Small intestine (tissue), 7 donors: ENCODE results near the gene ARHGAP42. TPM values are rescaled to one million over a fixed set of nuclear protein-coding genes. Genes with fewer than 3 reads are reported as not detected.
A peak's percentile ranks its signal among the peaks of the same experiment; 100 is the strongest.

ENCODE experiments used
- DNase-seq, 2 donors: peaks; one replicate each; pipeline versions ENCODE4 v3.0.0 to v3.0.0-alpha.2; 2013
- FAIRE-seq: peaks from 2 replicates; lab custom pipeline; 2012; peaks lifted over from hg19 to GRCh38; lab: Jason Lieb, UNC
- H3K27ac ChIP-seq, 3 donors: one replicate each; pipeline ENCODE4 v1.5.1; 2013; ENCODE audit warnings: low read length in 2 of 3, mild to moderate bottlenecking in 2 of 3, control low read depth in 1 of 3, inconsistent platforms in 1 of 3, low read depth in 1 of 3, moderate library complexity in 1 of 3
- H3K27me3 ChIP-seq, 3 donors: one replicate each; pipeline ENCODE4 v1.6.1; 2013; ENCODE audit warnings: low read length in 3 of 3, inconsistent platforms in 1 of 3; ENCODE audit not compliant: control insufficient read depth in 3 of 3, insufficient read depth in 3 of 3
- H3K36me3 ChIP-seq, 3 donors: one replicate each; pipeline ENCODE4 v1.6.1; 2013; ENCODE audit warnings: low read length in 3 of 3, inconsistent platforms in 1 of 3, low read depth in 1 of 3, mild to moderate bottlenecking in 1 of 3, moderate library complexity in 1 of 3; ENCODE audit not compliant: control insufficient read depth in 3 of 3, insufficient read depth in 2 of 3
- H3K4me1 ChIP-seq, 3 donors: one replicate each; pipeline ENCODE4 v1.6.1; 2013; ENCODE audit warnings: low read length in 2 of 3, inconsistent platforms in 1 of 3, low read depth in 1 of 3, mild to moderate bottlenecking in 1 of 3, moderate library complexity in 1 of 3; ENCODE audit not compliant: control insufficient read depth in 3 of 3, insufficient read depth in 2 of 3
- H3K4me3 ChIP-seq, 3 donors: one replicate each; pipeline ENCODE4 v1.5.1; 2013; ENCODE audit warnings: low read length in 3 of 3, control low read depth in 1 of 3, inconsistent platforms in 1 of 3, low read depth in 1 of 3, mild to moderate bottlenecking in 1 of 3, moderate library complexity in 1 of 3
- H3K9me3 ChIP-seq, 2 donors: one replicate each; pipeline ENCODE4 v1.6.1; 2013; ENCODE audit warnings: low read depth in 1 of 2, low read length in 1 of 2; ENCODE audit not compliant: control insufficient read depth in 2 of 2, insufficient read depth in 1 of 2
- WGBS, 3 donors: extraction: QIAGEN DNeasy Blood & Tissue Kit; methylation state at CpG; one replicate each; pipeline ENCODE4 v1.1.7; 2013; 5-methylcytosine and 5-hydroxymethylcytosine counted together
- polyA plus RNA-seq, 4 donors: library from polyadenylated mRNA; stranded (reverse) in 3 of 4; unstranded in 1 of 4; fragments of 200-250 nt in 3 of 4; fragments of 120-200 nt in 1 of 4; gene quantifications; one replicate each; pipeline versions ENCODE4 v1.2.1 to v1.2.3, GENCODE V29; 2013
- donor health status: healthy with polysubstance abuse.
- donor health status: control.
- donor health status: control.
- donor health status: Bipolar disorder and iron deficiency.
- donor health status: healthy.

Gene ARHGAP42
- polyA plus RNA-seq, 4 donors, result 4.3 to 17.0 (median 14.9) TPM

- WGBS, 3 donors, result 56 to 84% (median 71%) methylated on average over 6 of the region's 6 CpGs
- H3K36me3 ChIP-seq, result no peaks in the 10 kb centered on the region
- H3K4me1 ChIP-seq, result peaks cover 2 to 3% (median 3%) of the 10 kb centered on the region in 3 donors
- H3K27me3 ChIP-seq, result no peaks in the 10 kb centered on the region
- no peak overlapping the region for H3K4me3 ChIP-seq
- H3K27ac ChIP-seq, result no peak overlapping the region
- DNase-seq (peak in 1 of 2 donors; percentile 72), FAIRE-seq (no peak)
- no peaks in the 10 kb centered on the region for H3K9me3 ChIP-seq
Observed at GRCh38 chr11:100789500-100789899, 102.4 kb downstream of the ARHGAP42 start.

GRCh38 chr11:100790073-100790472 lies 103.0 kb downstream of the ARHGAP42 start:
- Histone ChIP-seq H3K27me3 (no peaks in the 10 kb centered on the region), H3K36me3 (no peaks in the 10 kb centered on the region), H3K9me3 (no peaks in the 10 kb centered on the region), H3K27ac (no peak overlapping the region), H3K4me1 (peaks cover 2 to 3% (median 3%) of the 10 kb centered on the region in 3 donors), H3K4me3 (no peak overlapping the region)
- no peak for FAIRE-seq
- no peak for DNase-seq
- 57 to 65% (median 59%) methylated on average over 2 of the region's 2 CpGs for WGBS, 3 donors

GRCh38 chr11:100791103-100791502 lies 104.0 kb downstream of the ARHGAP42 start:
- FAIRE-seq, result no peak
- no peak overlapping the region for H3K27ac ChIP-seq

GRCh38 chr11:100791860-100792259 lies 104.8 kb downstream of the ARHGAP42 start:
- Histone ChIP-seq H3K27me3 (no peaks in the 10 kb centered on the region), H3K27ac (no peak overlapping the region), H3K36me3 (peaks cover 0 to 3% (median 0%) of the 10 kb centered on the region in 3 donors), H3K4me3 (no peak overlapping the region), H3K9me3 (no peaks in the 10 kb centered on the region), H3K4me1 (no peaks in the 10 kb centered on the region)
- DNase-seq, result no peak
- no peak for FAIRE-seq
- WGBS, 3 donors, result 46 to 71% (median 57%) methylated on average over 1 of the region's 1 CpG

More at GRCh38 chr11:100791103-100791502, 104.0 kb downstream of the ARHGAP42 start:
- Histone ChIP-seq H3K9me3 (no peaks in the 10 kb centered on the region), H3K36me3 (peaks cover 0 to under 1% (median 0%) of the 10 kb centered on the region in 3 donors), H3K27me3 (no peaks in the 10 kb centered on the region), H3K4me3 (no peak overlapping the region), H3K4me1 (no peaks in the 10 kb centered on the region)
- no peak for DNase-seq

GRCh38 chr11:100793525-100793924 lies 106.4 kb downstream of the ARHGAP42 start:
- 77 to 95% (median 90%) methylated on average over 2 of the region's 2 CpGs for WGBS, 3 donors

GRCh38 chr11:100794446-100794845 lies 107.4 kb downstream of the ARHGAP42 start:
- Histone ChIP-seq H3K36me3 (peaks cover 0 to 3% (median 0%) of the 10 kb centered on the region in 3 donors), H3K27ac (no peak overlapping the region), H3K27me3 (no peaks in the 10 kb centered on the region), H3K4me1 (no peaks in the 10 kb centered on the region), H3K9me3 (no peaks in the 10 kb centered on the region), H3K4me3 (no peak overlapping the region)
- FAIRE-seq (no peak), DNase-seq (no peak)
- WGBS, 3 donors, result 82 to 91% (median 88%) methylated on average over 2 of the region's 2 CpGs

More at GRCh38 chr11:100793525-100793924, 106.4 kb downstream of the ARHGAP42 start:
- Histone ChIP-seq H3K4me1 (no peaks in the 10 kb centered on the region), H3K4me3 (no peak overlapping the region), H3K27ac (no peak overlapping the region), H3K36me3 (peaks cover 0 to 3% (median 0%) of the 10 kb centered on the region in 3 donors), H3K9me3 (no peaks in the 10 kb centered on the region), H3K27me3 (no peaks in the 10 kb centered on the region)
- DNase-seq (no peak), FAIRE-seq (no peak)

- FAIRE-seq (no peak), DNase-seq (no peak)
- Histone ChIP-seq H3K4me1 (no peaks in the 10 kb centered on the region), H3K27me3 (no peaks in the 10 kb centered on the region), H3K4me3 (no peak overlapping the region), H3K36me3 (peaks cover 0 to 3% (median 0%) of the 10 kb centered on the region in 3 donors), H3K27ac (no peak overlapping the region), H3K9me3 (no peaks in the 10 kb centered on the region)
- WGBS, 3 donors, result 64 to 77% (median 77%) methylated on average over 3 of the region's 3 CpGs
Observed at GRCh38 chr11:100799445-100799844, 112.4 kb downstream of the ARHGAP42 start.

GRCh38 chr11:100800202-100800601 lies 113.1 kb downstream of the ARHGAP42 start:
- no peak for FAIRE-seq
- H3K27me3 ChIP-seq, result no peaks in the 10 kb centered on the region
- 79 to 88% (median 81%) methylated on average over 2 of the region's 2 CpGs for whole genome bisulfite sequencing, 3 donors
- no peak overlapping the region for H3K4me3 ChIP-seq
- no peak for DNase-seq
- no peaks in the 10 kb centered on the region for H3K4me1 ChIP-seq
- no peak overlapping the region for H3K27ac ChIP-seq
- peaks cover 0 to 3% (median 0%) of the 10 kb centered on the region in 3 donors for H3K36me3 ChIP-seq
- no peaks in the 10 kb centered on the region for H3K9me3 ChIP-seq
